ENCODE data around the gene CYB5A. TPM values are rescaled to one million over a fixed set of nuclear protein-coding genes. Genes with fewer than 3 reads are reported as not detected.
A peak's percentile ranks its signal among the peaks of the same experiment; 100 is the strongest.
"Not testable (repeated sequence)": the region's sequence is repeated elsewhere in the genome, so short reads cannot be mapped to it uniquely, and the experiment has no call there.

The CYB5A gene
- total RNA-seq, 1 donor from 2014 or later = 30.1 TPM

GRCh38 chr18:74294526-74294925, 2.8 kb upstream of the CYB5A start:
- no peak overlapping the region for H3K4me3 Mint-ChIP-seq (ENCODE audit: unreplicated experiment)
- H3K4me1 Mint-ChIP-seq (ENCODE audit: low read depth) = peaks cover 18% of the 10 kb centered on the region
- H3K27me3 Mint-ChIP-seq (ENCODE audit: low read depth) = no peaks in the 10 kb centered on the region
- DNase-seq (ENCODE audit: low spot score) = no peak
- H3K36me3 Mint-ChIP-seq (ENCODE audit: low read depth) = no peaks in the 10 kb centered on the region
- H3K27ac Mint-ChIP-seq (ENCODE audit: unreplicated experiment) = no peak overlapping the region
- no peaks in the 10 kb centered on the region for H3K9me3 Mint-ChIP-seq (ENCODE audit: low read depth)
- TF ChIP-seq CTCF (IDR thresholded peaks at IDR 0.05) = no peak

- peak overlapping the region; percentile 92 for H3K4me3 Mint-ChIP-seq (ENCODE audit: unreplicated experiment)
- not testable (repeated sequence) for DNase-seq (ENCODE audit: low spot score); H3K27me3 Mint-ChIP-seq (ENCODE audit: low read depth); H3K36me3 Mint-ChIP-seq (ENCODE audit: low read depth); H3K27ac Mint-ChIP-seq (ENCODE audit: unreplicated experiment); H3K9me3 Mint-ChIP-seq (ENCODE audit: low read depth)
- peaks cover 27% of the 10 kb centered on the region for H3K4me1 Mint-ChIP-seq (ENCODE audit: low read depth)
Measured at GRCh38 chr18:74292982-74293381, 1.2 kb upstream of the CYB5A start.

- DNase-seq (ENCODE audit: low spot score) = no peak
- Mint-ChIP-seq H3K9me3 (ENCODE audit: low read depth) (no peaks in the 10 kb centered on the region), H3K4me3 (ENCODE audit: unreplicated experiment) (peak overlapping the region; percentile 92), H3K27ac (ENCODE audit: unreplicated experiment) (peak overlapping the region; percentile 24), H3K36me3 (ENCODE audit: low read depth) (no peaks in the 10 kb centered on the region), H3K27me3 (ENCODE audit: low read depth) (no peaks in the 10 kb centered on the region), H3K4me1 (ENCODE audit: low read depth) (peaks cover 27% of the 10 kb centered on the region)
- TF ChIP-seq CTCF (IDR thresholded peaks at IDR 0.05) = no peak
Measured at GRCh38 chr18:74292541-74292858, 737 bp upstream of the CYB5A start.

- no peak for TF ChIP-seq CTCF (IDR thresholded peaks at IDR 0.05)
- Mint-ChIP-seq H3K9me3 (ENCODE audit: low read depth) (no peaks in the 10 kb centered on the region), H3K4me3 (ENCODE audit: unreplicated experiment) (peak overlapping the region; percentile 92), H3K27ac (ENCODE audit: unreplicated experiment) (peak overlapping the region; percentile 20), H3K36me3 (ENCODE audit: low read depth) (no peaks in the 10 kb centered on the region), H3K27me3 (ENCODE audit: low read depth) (no peaks in the 10 kb centered on the region), H3K4me1 (ENCODE audit: low read depth) (peaks cover 27% of the 10 kb centered on the region)
- no peak for DNase-seq (ENCODE audit: low spot score)
Measured at GRCh38 chr18:74291472-74291770, 342 bp downstream of the CYB5A start.

GRCh38 chr18:74290794-74291471, 830 bp downstream of the CYB5A start:
- TF ChIP-seq CTCF (IDR thresholded peaks at IDR 0.05) = no peak
- Mint-ChIP-seq H3K27me3 (ENCODE audit: low read depth) (no peaks in the 10 kb centered on the region), H3K9me3 (ENCODE audit: low read depth) (no peaks in the 10 kb centered on the region), H3K4me3 (ENCODE audit: unreplicated experiment) (peak overlapping the region; percentile 92), H3K27ac (ENCODE audit: unreplicated experiment) (no peak overlapping the region), H3K4me1 (ENCODE audit: low read depth) (peaks cover 27% of the 10 kb centered on the region), H3K36me3 (ENCODE audit: low read depth) (no peaks in the 10 kb centered on the region)
- DNase-seq (ENCODE audit: low spot score) = no peak

GRCh38 chr18:74290021-74290420, 1.7 kb downstream of the CYB5A start:
- TF ChIP-seq CTCF (IDR thresholded peaks at IDR 0.05) = no peak
- no peak for DNase-seq (ENCODE audit: low spot score)
- no peaks in the 10 kb centered on the region for H3K36me3 Mint-ChIP-seq (ENCODE audit: low read depth)
- H3K4me3 Mint-ChIP-seq (ENCODE audit: unreplicated experiment) = no peak overlapping the region
- no peaks in the 10 kb centered on the region for H3K9me3 Mint-ChIP-seq (ENCODE audit: low read depth)
- no peaks in the 10 kb centered on the region for H3K27me3 Mint-ChIP-seq (ENCODE audit: low read depth)
- no peak overlapping the region for H3K27ac Mint-ChIP-seq (ENCODE audit: unreplicated experiment)
- peaks cover 27% of the 10 kb centered on the region for H3K4me1 Mint-ChIP-seq (ENCODE audit: low read depth)

All from chondrocyte (in vitro differentiated cells).